MCF 10A (cell line): ENCODE measurements around the gene CDC5L. TPM values are rescaled to one million over a fixed set of nuclear protein-coding genes. Genes with fewer than 3 reads are reported as not detected.
A peak's percentile ranks its signal among the peaks of the same experiment; 100 is the strongest.

Source experiments
- BruUV-seq: library from RNA; stranded (reverse); fragments of 400-500 nt; replicated peaks from 2 replicates; lab custom pipeline; 2021; lab: Mats Ljungman, UMichigan
- CTCF ChIA-PET: fragments of 300-600 bp; sonication (Branson Sonifier 250); formaldehyde crosslinking; extraction: SDS; loops from one replicate; lab custom pipeline; 2021; ENCODE audit warnings: antibody characterized with exemption, inconsistent platforms; lab: Yijun Ruan, JAX
- POLR2A ChIA-PET: fragments of 300-600, 350-650 bp; sonication (Branson Sonifier 250); formaldehyde crosslinking; extraction: SDS; loops from one replicate; lab custom pipeline; 2020; ENCODE audit warnings: antibody characterized with exemption, inconsistent platforms; lab: Yijun Ruan, JAX
- DNase-seq: peaks from one replicate; pipeline ENCODE4 v3.0.0-alpha.2; 2018; ENCODE audit not compliant: unreplicated experiment
- H3K27ac Mint-ChIP-seq: one replicate; pipeline ENCODE4 v1.8.0; 2022; ENCODE audit warnings: mild to moderate bottlenecking, low read depth, mixed read lengths; ENCODE audit not compliant: unreplicated experiment
- H3K27me3 Mint-ChIP-seq: one replicate; pipeline ENCODE4 v1.8.0; 2022; ENCODE audit warnings: mixed read lengths; ENCODE audit not compliant: insufficient read depth, unreplicated experiment
- H3K36me3 Mint-ChIP-seq: one replicate; pipeline ENCODE4 v1.8.0; 2022; ENCODE audit warnings: mild to moderate bottlenecking, moderate library complexity, mixed read lengths; ENCODE audit not compliant: insufficient read depth, unreplicated experiment
- H3K4me1 Mint-ChIP-seq: one replicate; pipeline ENCODE4 v1.8.0; 2022; ENCODE audit warnings: mixed read lengths; ENCODE audit not compliant: insufficient read depth, unreplicated experiment
- H3K4me3 Mint-ChIP-seq: one replicate; pipeline ENCODE4 v1.8.0; 2022; ENCODE audit warnings: mild to moderate bottlenecking, moderate library complexity, mixed read lengths; ENCODE audit not compliant: unreplicated experiment
- H3K9me3 Mint-ChIP-seq: one replicate; pipeline ENCODE4 v1.8.0; 2022; ENCODE audit warnings: mixed read lengths; ENCODE audit not compliant: unreplicated experiment
- CTCF ChIP-seq: fragments of 200-600 bp; IDR thresholded peaks from one replicate; pipeline ENCODE4 v1.8.0; 2022; ENCODE audit warnings: antibody characterized with exemption, mild to moderate bottlenecking; ENCODE audit not compliant: unreplicated experiment
- intact Hi-C: fragments of 100-400 bp; cut with micrococcal nuclease; formaldehyde crosslinking; loops from 2 replicates; pipeline ENCODE4 v1.14.1; 2022
- total RNA-seq: library from RNA; stranded (reverse); gene quantifications from 2 replicates; pipeline ENCODE4 v1.2.3, GENCODE V29; 2022

The CDC5L gene
- total RNA-seq, 1 experiment from 2014 or later = 23.1 TPM

- CTCF ChIA-PET = interaction anchor here (1.0 to 1.1 kb wide), 2 partner anchors 18 to 24 kb away, joined by 3 to 12 read pairs; no protein-coding TSS in a partner anchor
These were observed 105.6 kb downstream of the CDC5L start for GRCh38 chr6:44493132-44493531.

GRCh38 chr6:44493593-44493992, 106.1 kb downstream of the CDC5L start:
- no peaks in the 10 kb centered on the region for H3K9me3 Mint-ChIP-seq
- TF ChIP-seq CTCF = no peak
- intact Hi-C loops = loop anchor here (5.0 kb wide), 1 partner anchor 929 kb away; no protein-coding TSS in a partner anchor
- no peaks in the 10 kb centered on the region for H3K36me3 Mint-ChIP-seq
- no peak overlapping the region for H3K4me3 Mint-ChIP-seq
- H3K27me3 Mint-ChIP-seq = no peaks in the 10 kb centered on the region
- POLR2A ChIA-PET = interaction anchor here (1.0 kb wide), 1 partner anchor 18 kb away, joined by 3 read pairs; no protein-coding TSS in a partner anchor
- H3K27ac Mint-ChIP-seq = peak overlapping the region; percentile 87
- no TSS peak for BruUV-seq
- no peak for DNase-seq
- peaks cover 42% of the 10 kb centered on the region for H3K4me1 Mint-ChIP-seq
- CTCF ChIA-PET = interaction anchor here (1.0 to 3.1 kb wide), 3 partner anchors 18 to 25 kb away, joined by 3 to 16 read pairs (median 3); no protein-coding TSS in a partner anchor

More at GRCh38 chr6:44493132-44493531, 105.6 kb downstream of the CDC5L start:
- Mint-ChIP-seq H3K4me1 (peaks cover 42% of the 10 kb centered on the region), H3K27me3 (no peaks in the 10 kb centered on the region), H3K27ac (peak overlapping the region; percentile 87), H3K4me3 (no peak overlapping the region), H3K36me3 (no peaks in the 10 kb centered on the region), H3K9me3 (no peaks in the 10 kb centered on the region)
- POLR2A ChIA-PET = no interaction called here
- no peak for DNase-seq
- no peak for TF ChIP-seq CTCF
- BruUV-seq = no TSS peak
- intact Hi-C loops = loop anchor here (5.0 kb wide), 1 partner anchor 929 kb away; no protein-coding TSS in a partner anchor

GRCh38 chr6:44494011-44494501, 106.5 kb downstream of the CDC5L start:
- Mint-ChIP-seq H3K4me1 (peaks cover 42% of the 10 kb centered on the region), H3K36me3 (no peaks in the 10 kb centered on the region), H3K27me3 (no peaks in the 10 kb centered on the region), H3K4me3 (no peak overlapping the region), H3K27ac (peak overlapping the region; percentile 87), H3K9me3 (no peaks in the 10 kb centered on the region)
- ChIA-PET CTCF (interaction anchor here (0.9 to 3.1 kb wide), 3 partner anchors 18 to 1727 kb away, joined by 3 to 16 read pairs (median 4); no protein-coding TSS in a partner anchor), POLR2A (interaction anchor here (1.0 kb wide), 1 partner anchor 18 kb away, joined by 3 read pairs; no protein-coding TSS in a partner anchor)
- BruUV-seq = no TSS peak
- intact Hi-C loops = loop anchor here (1.0 to 5.0 kb wide), 2 partner anchors 19 to 928 kb away; no protein-coding TSS in a partner anchor
- TF ChIP-seq CTCF = peak; percentile 15
- peak; percentile 79 for DNase-seq
